SK-N-SH (cell line): ENCODE measurements around the gene SARDH. TPM values are rescaled to one million over a fixed set of nuclear protein-coding genes. Genes with fewer than 3 reads are reported as not detected.

Experiments used
- CTCF ChIA-PET: fragments of 300-600, 350-600 bp; formaldehyde crosslinking; extraction: SDS; loops from one replicate; lab custom pipeline; 2021; lab: Yijun Ruan, JAX
- POLR2A ChIA-PET: fragments of 350-600 bp; sonication (Branson Sonifier 250); formaldehyde crosslinking; extraction: SDS; loops from one replicate; lab custom pipeline; 2020; ENCODE audit warnings: antibody characterized with exemption, inconsistent platforms; lab: Yijun Ruan, JAX
- DNase-seq: peaks from one replicate; pipeline ENCODE4 v3.0.0; 2012
- H2AFZ ChIP-seq: fragments of 200-600 bp; sonication (generic); 2 replicates; pipeline ENCODE4 v1.8.1; 2016; ENCODE audit warnings: antibody characterized with exemption, mild to moderate bottlenecking, low read depth
- H3F3A ChIP-seq: fragments of 200-600 bp; sonication (generic); replicated peaks from 2 replicates; pipeline ENCODE3; 2016; ENCODE audit warnings: antibody characterized with exemption, mild to moderate bottlenecking; ENCODE audit not compliant: insufficient read depth
- H3K27ac ChIP-seq, 2 experiments: fragments of 200-500 bp in 1 of 2; fragments of 200-600 bp in 1 of 2; sonication (Bioruptor generic) in 1 of 2; sonication (generic), shearing (Covaris generic) in 1 of 2; 2 replicates each; pipeline versions ENCODE4 v1.5.1 to v1.6.1; 2014 to 2016; ENCODE audit warnings: low read depth in 2 of 2, inconsistent platforms in 1 of 2, low read length in 1 of 2, mild to moderate bottlenecking in 1 of 2, mixed read lengths in 1 of 2
- H3K27me3 ChIP-seq: fragments of 200-600 bp; sonication (generic), shearing (Covaris generic); 2 replicates; pipeline ENCODE4 v1.6.1; 2016; ENCODE audit warnings: mixed run types; ENCODE audit not compliant: insufficient read depth
- H3K36me3 ChIP-seq, 2 experiments: fragments of 200-500 bp in 1 of 2; fragments of 200-600 bp in 1 of 2; sonication (Bioruptor generic) in 1 of 2; sonication (generic) in 1 of 2; replicated peaks in 1 of 2; 2 replicates each; pipeline versions ENCODE3 to v1.5.1; 2014 to 2016; ENCODE audit warnings: low read length in 1 of 2, mild to moderate bottlenecking in 1 of 2; ENCODE audit not compliant: insufficient read depth in 2 of 2, control insufficient read depth in 1 of 2
- H3K4me1 ChIP-seq, 2 experiments: fragments of 200-500 bp in 1 of 2; fragments of 200-600 bp in 1 of 2; sonication (Bioruptor generic) in 1 of 2; sonication (generic), shearing (Covaris generic) in 1 of 2; 2 replicates each; pipeline versions ENCODE4 v1.5.1 to v1.6.1; 2014 to 2016; ENCODE audit warnings: low read depth in 1 of 2, low read length in 1 of 2, mixed run types in 1 of 2; ENCODE audit not compliant: insufficient read depth in 2 of 2, control insufficient read depth in 1 of 2
- H3K4me2 ChIP-seq: fragments of 200-600 bp; sonication (generic), shearing (Covaris generic); 2 replicates; pipeline ENCODE4 v1.6.1; 2017; ENCODE audit warnings: mixed run types
- H3K4me3 ChIP-seq, 2 experiments: fragments of 200-500 bp in 1 of 2; fragments of 200-600 bp in 1 of 2; sonication (Bioruptor generic) in 1 of 2; sonication (generic), shearing (Covaris generic) in 1 of 2; 2 replicates each; pipeline versions ENCODE4 v1.5.1 to v1.8.1; 2014 to 2016; ENCODE audit warnings: low read depth in 2 of 2, inconsistent platforms in 1 of 2, low read length in 1 of 2, mild to moderate bottlenecking in 1 of 2, mixed read lengths in 1 of 2, moderate library complexity in 1 of 2
- H3K79me2 ChIP-seq: fragments of 200-600 bp; sonication (generic); 2 replicates; pipeline ENCODE4 v1.8.1; 2017; ENCODE audit warnings: mild to moderate bottlenecking; ENCODE audit not compliant: insufficient read depth
- H3K9ac ChIP-seq: fragments of 200-600 bp; sonication (generic); 2 replicates; pipeline ENCODE4 v1.6.1; 2017; ENCODE audit warnings: mixed run types
- H3K9me2 ChIP-seq: fragments of 200-600 bp; sonication (generic); 2 replicates; pipeline ENCODE4 v1.6.1; 2017; ENCODE audit warnings: mixed run types
- H3K9me3 ChIP-seq: fragments of 200-600 bp; sonication (generic); 2 replicates; pipeline ENCODE4 v1.6.1; 2017; ENCODE audit warnings: mixed run types, mild to moderate bottlenecking, moderate library complexity
- H4K20me1 ChIP-seq: fragments of 200-600 bp; sonication (generic); 2 replicates; pipeline ENCODE4 v1.6.1; 2017; ENCODE audit warnings: mild to moderate bottlenecking, mixed run types; ENCODE audit not compliant: insufficient read depth
- CHD2 ChIP-seq: fragments of 150-350 bp; IDR thresholded peaks from 2 replicates; pipeline ENCODE4 v1.6.1; 2018; ENCODE audit warnings: low read length; ENCODE audit not compliant: partially characterized antibody
- EP300 ChIP-seq, 2 experiments: IDR thresholded peaks; 2 replicates each; pipeline versions ENCODE4 v1.4.0 to v1.6.1; 2012; ENCODE audit warnings: borderline replicate concordance in 1 of 2, low read depth in 1 of 2, low read length in 1 of 2
- FOSL2 ChIP-seq: IDR thresholded peaks from 2 replicates; pipeline ENCODE4 v1.4.0; 2012; ENCODE audit warnings: low read depth, mild to moderate bottlenecking, moderate library complexity, borderline replicate concordance
- FOXM1 ChIP-seq: IDR thresholded peaks from 2 replicates; pipeline ENCODE4 v1.4.0; 2012; ENCODE audit warnings: low read depth, mild to moderate bottlenecking
- GATA2 ChIP-seq: sonication (generic); formaldehyde crosslinking; IDR thresholded peaks from 2 replicates; pipeline ENCODE4 v1.5.0; 2020; ENCODE audit warnings: mild to moderate bottlenecking, missing genetic modification reagents
- JUND ChIP-seq: IDR thresholded peaks from 2 replicates; pipeline ENCODE4 v1.4.0; 2012
- MEF2A ChIP-seq: IDR thresholded peaks from 2 replicates; pipeline ENCODE4 v1.4.0; 2012; ENCODE audit warnings: low read depth, borderline replicate concordance
- PBX3 ChIP-seq: IDR thresholded peaks from 2 replicates; pipeline ENCODE4; 2012
- RAD21 ChIP-seq: IDR thresholded peaks from 2 replicates; pipeline ENCODE4 v1.6.1; 2012; ENCODE audit warnings: mild to moderate bottlenecking, low read length
- RXRA ChIP-seq: IDR thresholded peaks from 2 replicates; pipeline ENCODE4 v1.4.0; 2012; ENCODE audit warnings: low read depth, mild to moderate bottlenecking, borderline replicate concordance
- SMC3 ChIP-seq: IDR thresholded peaks from 2 replicates; pipeline ENCODE4 v1.6.1; 2012; ENCODE audit warnings: low read depth, low read length, improper control_type of control experiment
- TAF1 ChIP-seq: IDR thresholded peaks from 2 replicates; pipeline ENCODE4 v1.6.1; 2012; ENCODE audit warnings: low read depth, mild to moderate bottlenecking, low read length, moderate library complexity, borderline replicate concordance
- USF1 ChIP-seq: IDR thresholded peaks from 2 replicates; pipeline ENCODE4 v1.4.0; 2012; ENCODE audit warnings: low read depth, borderline replicate concordance
- WGBS: methylation state at CpG from one replicate; pipeline ENCODE4 v1.1.6; 2017; ENCODE audit warnings: low lambda C conversion rate; 5-methylcytosine and 5-hydroxymethylcytosine counted together
- polyA plus RNA-seq, 3 experiments: library from polyadenylated mRNA; depleted of rRNA; stranded (reverse); fragments of >200 nt; gene quantifications; 2 replicates each; pipeline ENCODE4 v1.2.3, GENCODE V29; 2012
- TF ChIP-seq, protein P1 (sequence below): IDR thresholded peaks from 2 replicates; pipeline ENCODE4 v1.4.0; 2012; ENCODE audit warnings: low read depth, borderline replicate concordance
- TF ChIP-seq, protein P2 (sequence below): fragments of 150-350 bp; IDR thresholded peaks from 2 replicates; pipeline ENCODE4 v1.6.1; 2016; ENCODE audit warnings: mild to moderate bottlenecking, low read depth, low read length
- TF ChIP-seq, protein P3 (sequence below): fragments of 150-350 bp; IDR thresholded peaks from 2 replicates; pipeline ENCODE4 v1.6.1; 2017; ENCODE audit warnings: antibody characterized with exemption, low read length, low read depth, borderline replicate concordance

The SARDH gene
- polyA plus RNA-seq, 1 of the 3 experiments (the other 2 are of a cell fraction), result 5.9 TPM

GRCh38 chr9:133715295-133715865 lies 22.8 kb downstream of the SARDH start:
- Histone ChIP-seq H3K4me1 (peaks cover 25 to 33% of the 10 kb centered on the region in 2 experiments; a peak in 3 of 4 replicates), H3K79me2 (no peaks in the 10 kb centered on the region), H4K20me1 (no peaks in the 10 kb centered on the region), H3K4me3 (no peak overlapping the region; a peak in 1 of 4 replicates), H2AFZ (peak overlapping the region; percentile 20; the same call in 1 of the 2 replicates), H3K9ac (peak overlapping the region; percentile 65), H3K9me3 (no peaks in the 10 kb centered on the region), H3F3A (peaks cover 18% of the 10 kb centered on the region), H3K27me3 (no peaks in the 10 kb centered on the region), H3K4me2 (peak overlapping the region; percentile 66), H3K36me3 (no peaks in the 10 kb centered on the region), H3K27ac (peak overlapping the region; percentile 58 to 89), H3K9me2 (no peaks in the 10 kb centered on the region)
- POLR2A ChIA-PET, result interaction anchor here (0.8 to 1.8 kb wide), 5 partner anchors 31 to 52 kb away, joined by 3 to 6 read pairs (median 3); no protein-coding TSS in a partner anchor
- DNase-seq, result peak; percentile 63
- WGBS, result 46% methylated on average over 21 of the region's 23 CpGs
- CTCF ChIA-PET, result interaction anchor here (0.6 to 9.3 kb wide), 23 partner anchors 9 to 229 kb away, joined by 3 to 83 read pairs (median 4); partner anchors contain the start of gene ADAMTSL2
- TF ChIP-seq MEF2A (no peak), TAF1 (no peak), RAD21 (no peak), CHD2 (no peak), FOSL2 (peak; percentile 26), JUND (peak; percentile 20; the same call in 1 of the 2 replicates), GATA2 (CRISPR knock-in tag) (no peak), PBX3 (no peak), FOXM1 (no peak), USF1 (no peak), RXRA (no peak), EP300 (IDR thresholded peaks at IDR 0.05; ENCODE audit: borderline replicate concordance in 1 of 2, low read depth in 1 of 2, low read length in 1 of 2) (no peak), SMC3 (no peak)
- TF ChIP-seq, protein P1, sequence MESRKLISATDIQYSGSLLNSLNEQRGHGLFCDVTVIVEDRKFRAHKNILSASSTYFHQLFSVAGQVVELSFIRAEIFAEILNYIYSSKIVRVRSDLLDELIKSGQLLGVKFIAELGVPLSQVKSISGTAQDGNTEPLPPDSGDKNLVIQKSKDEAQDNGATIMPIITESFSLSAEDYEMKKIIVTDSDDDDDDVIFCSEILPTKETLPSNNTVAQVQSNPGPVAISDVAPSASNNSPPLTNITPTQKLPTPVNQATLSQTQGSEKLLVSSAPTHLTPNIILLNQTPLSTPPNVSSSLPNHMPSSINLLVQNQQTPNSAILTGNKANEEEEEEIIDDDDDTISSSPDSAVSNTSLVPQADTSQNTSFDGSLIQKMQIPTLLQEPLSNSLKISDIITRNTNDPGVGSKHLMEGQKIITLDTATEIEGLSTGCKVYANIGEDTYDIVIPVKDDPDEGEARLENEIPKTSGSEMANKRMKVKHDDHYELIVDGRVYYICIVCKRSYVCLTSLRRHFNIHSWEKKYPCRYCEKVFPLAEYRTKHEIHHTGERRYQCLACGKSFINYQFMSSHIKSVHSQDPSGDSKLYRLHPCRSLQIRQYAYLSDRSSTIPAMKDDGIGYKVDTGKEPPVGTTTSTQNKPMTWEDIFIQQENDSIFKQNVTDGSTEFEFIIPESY, result no peak
- TF ChIP-seq, protein P2, sequence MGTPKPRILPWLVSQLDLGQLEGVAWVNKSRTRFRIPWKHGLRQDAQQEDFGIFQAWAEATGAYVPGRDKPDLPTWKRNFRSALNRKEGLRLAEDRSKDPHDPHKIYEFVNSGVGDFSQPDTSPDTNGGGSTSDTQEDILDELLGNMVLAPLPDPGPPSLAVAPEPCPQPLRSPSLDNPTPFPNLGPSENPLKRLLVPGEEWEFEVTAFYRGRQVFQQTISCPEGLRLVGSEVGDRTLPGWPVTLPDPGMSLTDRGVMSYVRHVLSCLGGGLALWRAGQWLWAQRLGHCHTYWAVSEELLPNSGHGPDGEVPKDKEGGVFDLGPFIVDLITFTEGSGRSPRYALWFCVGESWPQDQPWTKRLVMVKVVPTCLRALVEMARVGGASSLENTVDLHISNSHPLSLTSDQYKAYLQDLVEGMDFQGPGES, result no peak
- TF ChIP-seq, protein P3, sequence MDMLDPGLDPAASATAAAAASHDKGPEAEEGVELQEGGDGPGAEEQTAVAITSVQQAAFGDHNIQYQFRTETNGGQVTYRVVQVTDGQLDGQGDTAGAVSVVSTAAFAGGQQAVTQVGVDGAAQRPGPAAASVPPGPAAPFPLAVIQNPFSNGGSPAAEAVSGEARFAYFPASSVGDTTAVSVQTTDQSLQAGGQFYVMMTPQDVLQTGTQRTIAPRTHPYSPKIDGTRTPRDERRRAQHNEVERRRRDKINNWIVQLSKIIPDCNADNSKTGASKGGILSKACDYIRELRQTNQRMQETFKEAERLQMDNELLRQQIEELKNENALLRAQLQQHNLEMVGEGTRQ, result no peak
